ENCODE results near the gene INPP5D. TPM values are rescaled to one million over a fixed set of nuclear protein-coding genes. Genes with fewer than 3 reads are reported as not detected.
A peak's percentile ranks its signal among the peaks of the same experiment; 100 is the strongest.

INPP5D gene
- total RNA-seq, 4 donors from 2014 or later, result 11.6 to 333 (median 26.2) TPM

GRCh38 chr2:233105156-233105895 is 45.2 kb downstream of the INPP5D start:
- peak overlapping the region in 1 of 4 donors; percentile 10 for H3K27ac ChIP-seq
- no peaks in the 10 kb centered on the region for H3K27me3 ChIP-seq
- no peaks in the 10 kb centered on the region for H3K9me3 ChIP-seq
- H3K36me3 ChIP-seq, result no peaks in the 10 kb centered on the region
- peaks cover 0 to 32% (median 5%) of the 10 kb centered on the region in 4 donors for H3K4me1 ChIP-seq
- H3K4me3 ChIP-seq, result no peak overlapping the region
- TF ChIP-seq, protein P1, sequence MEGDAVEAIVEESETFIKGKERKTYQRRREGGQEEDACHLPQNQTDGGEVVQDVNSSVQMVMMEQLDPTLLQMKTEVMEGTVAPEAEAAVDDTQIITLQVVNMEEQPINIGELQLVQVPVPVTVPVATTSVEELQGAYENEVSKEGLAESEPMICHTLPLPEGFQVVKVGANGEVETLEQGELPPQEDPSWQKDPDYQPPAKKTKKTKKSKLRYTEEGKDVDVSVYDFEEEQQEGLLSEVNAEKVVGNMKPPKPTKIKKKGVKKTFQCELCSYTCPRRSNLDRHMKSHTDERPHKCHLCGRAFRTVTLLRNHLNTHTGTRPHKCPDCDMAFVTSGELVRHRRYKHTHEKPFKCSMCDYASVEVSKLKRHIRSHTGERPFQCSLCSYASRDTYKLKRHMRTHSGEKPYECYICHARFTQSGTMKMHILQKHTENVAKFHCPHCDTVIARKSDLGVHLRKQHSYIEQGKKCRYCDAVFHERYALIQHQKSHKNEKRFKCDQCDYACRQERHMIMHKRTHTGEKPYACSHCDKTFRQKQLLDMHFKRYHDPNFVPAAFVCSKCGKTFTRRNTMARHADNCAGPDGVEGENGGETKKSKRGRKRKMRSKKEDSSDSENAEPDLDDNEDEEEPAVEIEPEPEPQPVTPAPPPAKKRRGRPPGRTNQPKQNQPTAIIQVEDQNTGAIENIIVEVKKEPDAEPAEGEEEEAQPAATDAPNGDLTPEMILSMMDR (IDR thresholded peaks at IDR 0.05), result no peak
- no peak for TF ChIP-seq POLR2A (IDR thresholded peaks at IDR 0.05)
- no peak for DNase-seq

DNA sequence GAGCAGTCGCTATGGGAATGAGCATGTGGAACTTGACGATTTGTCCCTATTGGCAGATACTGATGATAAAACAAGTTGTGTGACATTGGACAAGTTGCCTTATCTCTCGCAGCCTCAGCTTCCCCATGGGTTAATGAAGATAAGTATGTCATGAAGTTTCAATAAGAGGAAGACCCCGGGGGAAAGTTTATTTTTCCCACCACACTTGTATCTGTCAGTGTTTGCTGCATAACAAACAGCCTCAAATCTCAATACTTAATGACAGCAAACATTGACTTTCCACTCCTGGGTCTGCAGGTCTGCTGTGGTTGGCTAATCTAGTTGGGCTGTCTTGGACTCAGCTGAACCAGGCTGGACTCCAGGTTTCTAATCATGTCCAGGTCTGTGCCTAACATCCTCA is 45.8 kb downstream of the INPP5D start:
- DNase-seq, result no peak
- TF ChIP-seq, protein P1 (IDR thresholded peaks at IDR 0.05), result no peak
- TF ChIP-seq POLR2A (IDR thresholded peaks at IDR 0.05), result no peak

DNA sequence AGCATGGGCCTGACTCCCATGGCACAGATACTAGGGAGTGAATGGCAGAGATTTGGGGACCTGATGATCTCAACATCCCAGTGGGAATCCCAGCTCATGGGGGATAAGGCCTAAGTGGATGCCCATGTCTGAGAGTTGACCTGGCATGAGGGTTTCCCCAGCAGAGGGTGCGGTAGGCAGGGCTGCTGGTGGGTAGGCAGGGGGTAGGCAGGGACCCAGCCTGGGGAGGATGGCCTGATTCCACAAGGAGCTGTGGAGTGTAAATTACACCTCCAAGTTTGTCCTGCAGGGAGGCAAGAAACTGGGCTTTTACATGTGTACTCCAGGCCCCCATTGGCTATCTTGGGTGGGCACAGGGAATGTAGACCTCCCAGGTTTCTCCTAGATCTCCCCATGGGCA is 46.9 kb downstream of the INPP5D start:
- DNase-seq, result no peak
- H3K4me1 ChIP-seq, result peaks cover 0 to 32% (median 0%) of the 10 kb centered on the region in 4 donors
- TF ChIP-seq, protein P1 (IDR thresholded peaks at IDR 0.05), result no peak
- no peak for TF ChIP-seq POLR2A (IDR thresholded peaks at IDR 0.05)

More for the DNA sequence above, 45.8 kb downstream of the INPP5D start:
- no peaks in the 10 kb centered on the region for H3K36me3 ChIP-seq
- H3K4me1 ChIP-seq, result peaks cover 0 to 32% (median 2%) of the 10 kb centered on the region in 4 donors
- H3K4me3 ChIP-seq, result no peak overlapping the region
- H3K9me3 ChIP-seq, result no peaks in the 10 kb centered on the region
- H3K27me3 ChIP-seq, result no peaks in the 10 kb centered on the region
- H3K27ac ChIP-seq, result peak overlapping the region in 1 of 4 donors; percentile 10

GRCh38 chr2:233107831-233108300 is 47.7 kb downstream of the INPP5D start:
- no peak overlapping the region for H3K4me3 ChIP-seq
- no peak for DNase-seq
- no peaks in the 10 kb centered on the region for H3K36me3 ChIP-seq
- H3K27me3 ChIP-seq, result no peaks in the 10 kb centered on the region
- peaks cover 0 to 32% (median 0%) of the 10 kb centered on the region in 4 donors for H3K4me1 ChIP-seq
- H3K9me3 ChIP-seq, result no peaks in the 10 kb centered on the region
- H3K27ac ChIP-seq, result peak overlapping the region in 1 of 4 donors; percentile 58
- no peak for TF ChIP-seq POLR2A (IDR thresholded peaks at IDR 0.05)
- TF ChIP-seq, protein P1 (IDR thresholded peaks at IDR 0.05), result no peak

More for the DNA sequence above, 46.9 kb downstream of the INPP5D start:
- no peaks in the 10 kb centered on the region for H3K9me3 ChIP-seq
- H3K27ac ChIP-seq, result peak overlapping the region in 1 of 4 donors; percentile 58
- no peaks in the 10 kb centered on the region for H3K36me3 ChIP-seq
- no peak overlapping the region for H3K4me3 ChIP-seq
- H3K27me3 ChIP-seq, result no peaks in the 10 kb centered on the region

DNA sequence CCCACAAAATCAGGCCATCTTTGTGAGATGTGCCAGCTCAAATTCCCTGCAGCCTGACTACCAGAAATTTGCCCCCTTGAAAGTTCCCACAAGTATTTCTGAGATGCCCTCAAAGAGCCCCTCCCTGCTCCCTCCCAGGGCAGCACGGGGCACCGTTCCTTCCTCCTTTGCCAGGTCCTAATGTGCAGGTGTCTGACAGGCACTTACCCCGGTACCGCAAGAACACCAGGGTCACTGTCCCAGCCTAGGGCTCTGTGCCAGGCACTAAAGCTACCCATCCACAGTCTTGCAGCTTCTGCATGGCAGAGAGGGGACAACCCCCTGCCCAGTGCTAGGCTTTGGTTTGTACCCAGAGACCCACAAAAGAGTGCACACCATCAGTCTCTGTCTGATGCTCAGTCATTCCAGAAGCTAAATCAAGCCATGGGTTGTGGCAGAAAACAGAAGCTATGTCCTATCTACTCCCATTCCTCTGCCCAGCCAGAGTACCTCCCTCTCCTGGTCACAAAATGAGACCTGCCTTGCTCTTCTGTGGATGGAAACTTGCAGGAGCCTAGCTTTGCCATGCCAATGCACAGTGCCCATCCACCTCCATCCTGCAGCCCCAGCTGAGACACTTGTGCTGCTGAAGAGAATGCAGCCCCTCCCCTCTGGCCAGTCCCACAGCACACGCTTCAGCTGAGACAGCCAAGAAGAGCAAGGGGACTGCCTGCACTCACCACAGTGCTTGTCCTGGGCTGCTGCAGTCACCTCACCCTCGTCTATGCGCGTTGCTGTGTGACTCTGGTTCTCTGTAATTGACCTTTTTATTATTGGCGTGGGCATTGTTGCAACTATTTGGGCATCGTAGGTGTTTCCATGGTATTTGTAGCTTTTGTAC is 48.7 kb downstream of the INPP5D start:
- H3K4me1 ChIP-seq, result peaks cover 0 to 32% (median 0%) of the 10 kb centered on the region in 4 donors
- TF ChIP-seq POLR2A (IDR thresholded peaks at IDR 0.05), result no peak
- TF ChIP-seq, protein P1 (IDR thresholded peaks at IDR 0.05), result no peak
- no peaks in the 10 kb centered on the region for H3K27me3 ChIP-seq
- peak overlapping the region in 1 of 4 donors; percentile 58 for H3K27ac ChIP-seq
- H3K4me3 ChIP-seq, result no peak overlapping the region
- H3K36me3 ChIP-seq, result no peaks in the 10 kb centered on the region
- H3K9me3 ChIP-seq, result no peaks in the 10 kb centered on the region
- DNase-seq, result peak in 1 of 3 donors; percentile 51
